Bronchial epithelial cell (primary cell): ENCODE results near the gene ZNF79. TPM values are rescaled to one million over a fixed set of nuclear protein-coding genes. Genes with fewer than 3 reads are reported as not detected.
A peak's percentile ranks its signal among the peaks of the same experiment; 100 is the strongest.

Experiments used
- DNase-seq: peaks from one replicate; pipeline ENCODE4 v3.0.0-alpha.2; 2010; ENCODE audit warnings: low read depth
- FAIRE-seq: peaks from 2 replicates; lab custom pipeline; 2011; peaks lifted over from hg19 to GRCh38; lab: Jason Lieb, UNC
- H3K27me3 ChIP-seq: 2 replicates; pipeline ENCODE4 v1.5.1; 2011; ENCODE audit warnings: low read length; ENCODE audit not compliant: control insufficient read depth, insufficient read depth
- H3K36me3 ChIP-seq: 2 replicates; pipeline ENCODE4 v1.5.1; 2011; ENCODE audit warnings: low read length; ENCODE audit not compliant: control insufficient read depth, insufficient read depth
- H3K4me3 ChIP-seq: 2 replicates; pipeline ENCODE4 v1.5.1; 2011; ENCODE audit warnings: mild to moderate bottlenecking, low read depth, low read length, control low read depth
- CTCF ChIP-seq: IDR thresholded peaks from 2 replicates; pipeline ENCODE4 v1.5.1; 2011; ENCODE audit warnings: mild to moderate bottlenecking, moderate library complexity, low read length, control low read depth, inconsistent platforms; ENCODE audit not compliant: insufficient read depth, severe bottlenecking
- total RNA-seq: library from RNA; depleted of rRNA; stranded (reverse); fragments of >200 nt; gene quantifications from 2 replicates; pipeline ENCODE4 v1.2.1, GENCODE V29; 2014

ZNF79 gene
- total RNA-seq, 1 donor from 2014 or later, result 14.0 TPM

GRCh38 chr9:127450243-127450760 lies 26.1 kb downstream of the ZNF79 start:
- peak overlapping the region; percentile 89 for H3K4me3 ChIP-seq
- TF ChIP-seq CTCF, result no peak
- no peak for DNase-seq
- H3K36me3 ChIP-seq, result peaks cover 28% of the 10 kb centered on the region
- FAIRE-seq, result no peak
- H3K27me3 ChIP-seq, result no peaks in the 10 kb centered on the region

- Histone ChIP-seq H3K36me3 (peaks cover 31% of the 10 kb centered on the region), H3K27me3 (no peaks in the 10 kb centered on the region), H3K4me3 (peak within 1 kb of the TSS; percentile 89)
- DNase-seq (peak; percentile 78), FAIRE-seq (no peak)
- TF ChIP-seq CTCF, result no peak
Observed at GRCh38 chr9:127450830-127451607, 26.8 kb downstream of the ZNF79 start, which contains the start of the genes LRSAM1 and RPL12. Gene LRSAM1 (plus strand): TSS chr9:127451510. CDS start chr9:127454528, 3,018 bp downstream. Gene RPL12 (minus strand): TSS chr9:127451406. CDS start chr9:127451317, 89 bp downstream.

- no peaks in the 10 kb centered on the region for H3K27me3 ChIP-seq
- FAIRE-seq, result no peak
- DNase-seq, result no peak
- peaks cover 31% of the 10 kb centered on the region for H3K36me3 ChIP-seq
- no peak for TF ChIP-seq CTCF
- H3K4me3 ChIP-seq, result peak overlapping the region; percentile 89
Observed at GRCh38 chr9:127451608-127451857, 27.4 kb downstream of the ZNF79 start.

- TF ChIP-seq CTCF, result no peak
- peak overlapping the region; percentile 89 for H3K4me3 ChIP-seq
- peaks cover 33% of the 10 kb centered on the region for H3K36me3 ChIP-seq
- DNase-seq (peak; percentile 46), FAIRE-seq (no peak)
- H3K27me3 ChIP-seq, result no peaks in the 10 kb centered on the region
Observed at GRCh38 chr9:127451858-127452656, 27.9 kb downstream of the ZNF79 start.

DNA sequence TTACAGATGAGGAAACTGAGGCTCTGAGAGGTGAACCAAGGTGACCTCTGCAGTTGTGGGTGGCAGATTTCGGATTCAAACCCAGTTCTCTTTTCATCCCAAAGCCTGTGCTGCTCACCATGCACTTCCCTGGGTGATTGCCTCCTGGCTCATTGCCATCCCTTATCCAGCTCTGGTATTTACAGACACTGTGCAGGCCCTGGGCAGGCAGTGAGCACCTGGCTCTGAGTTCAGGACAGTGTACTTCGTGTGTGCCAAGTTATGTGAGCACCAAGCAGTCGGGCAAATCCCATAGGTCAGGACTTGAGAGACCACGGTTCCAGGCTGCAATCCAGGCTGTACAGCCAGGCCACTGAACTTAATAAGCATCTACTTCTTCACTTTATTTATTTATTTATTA lies 28.5 kb downstream of the ZNF79 start:
- DNase-seq (no peak), FAIRE-seq (no peak)
- peaks cover 40% of the 10 kb centered on the region for H3K36me3 ChIP-seq
- no peak for TF ChIP-seq CTCF
- no peaks in the 10 kb centered on the region for H3K27me3 ChIP-seq
- no peak overlapping the region for H3K4me3 ChIP-seq
